KMS-11 (cell line): ENCODE measurements around the gene B3GALT4.

Source experiments
- H2AFZ ChIP-seq: fragments of 200-600 bp; sonication (generic); 2 replicates; pipeline ENCODE4 v1.6.1; 2016; ENCODE audit warnings: antibody characterized with exemption, mixed run types, low read depth
- H3K27ac ChIP-seq: fragments of 200-600 bp; sonication (generic); 2 replicates; pipeline ENCODE4 v1.6.1; 2016; ENCODE audit warnings: mild to moderate bottlenecking, mixed run types
- H3K27me3 ChIP-seq: fragments of 200-600 bp; sonication (generic); 2 replicates; pipeline ENCODE4 v1.6.1; 2017; ENCODE audit warnings: mild to moderate bottlenecking, low read depth, mixed run types, moderate library complexity; ENCODE audit not compliant: insufficient read depth
- H3K36me3 ChIP-seq: fragments of 200-600 bp; sonication (generic); 2 replicates; pipeline ENCODE4 v1.6.1; 2017; ENCODE audit warnings: mild to moderate bottlenecking, mixed run types; ENCODE audit not compliant: insufficient read depth
- H3K4me1 ChIP-seq: fragments of 200-600 bp; sonication (generic); 2 replicates; pipeline ENCODE4 v1.6.1; 2016; ENCODE audit warnings: mild to moderate bottlenecking, low read depth, mixed run types; ENCODE audit not compliant: poor library complexity, severe bottlenecking
- H3K4me2 ChIP-seq: fragments of 200-600 bp; sonication (generic); 2 replicates; pipeline ENCODE4 v1.7.0; 2016; ENCODE audit warnings: mild to moderate bottlenecking, mixed run types
- H3K4me3 ChIP-seq: fragments of 200-600 bp; sonication (generic); IDR thresholded peaks from 2 replicates; pipeline ENCODE4 v1.6.1; 2017; ENCODE audit warnings: low read depth, low read length, mixed read lengths; ENCODE audit not compliant: insufficient read depth
- H3K79me2 ChIP-seq: fragments of 200-600 bp; sonication (generic); 2 replicates; pipeline ENCODE4 v1.6.1; 2016; ENCODE audit warnings: low read depth, mixed run types; ENCODE audit not compliant: insufficient read depth
- H3K9ac ChIP-seq: fragments of 200-600 bp; sonication (generic); 2 replicates; pipeline ENCODE4 v1.6.1; 2016; ENCODE audit warnings: mild to moderate bottlenecking, mixed run types
- H4K20me1 ChIP-seq: fragments of 200-600 bp; sonication (generic); 2 replicates; pipeline ENCODE4 v1.6.1; 2016; ENCODE audit warnings: mild to moderate bottlenecking, mixed run types; ENCODE audit not compliant: insufficient read depth
- CTCF ChIP-seq: fragments of 200-600 bp; sonication (generic); conservative IDR thresholded peaks from 2 replicates; pipeline ENCODE4 v1.6.1; 2017; ENCODE audit warnings: low read depth, mild to moderate bottlenecking, antibody characterized with exemption, low read length, moderate library complexity, mixed read lengths

Gene B3GALT4

DNA sequence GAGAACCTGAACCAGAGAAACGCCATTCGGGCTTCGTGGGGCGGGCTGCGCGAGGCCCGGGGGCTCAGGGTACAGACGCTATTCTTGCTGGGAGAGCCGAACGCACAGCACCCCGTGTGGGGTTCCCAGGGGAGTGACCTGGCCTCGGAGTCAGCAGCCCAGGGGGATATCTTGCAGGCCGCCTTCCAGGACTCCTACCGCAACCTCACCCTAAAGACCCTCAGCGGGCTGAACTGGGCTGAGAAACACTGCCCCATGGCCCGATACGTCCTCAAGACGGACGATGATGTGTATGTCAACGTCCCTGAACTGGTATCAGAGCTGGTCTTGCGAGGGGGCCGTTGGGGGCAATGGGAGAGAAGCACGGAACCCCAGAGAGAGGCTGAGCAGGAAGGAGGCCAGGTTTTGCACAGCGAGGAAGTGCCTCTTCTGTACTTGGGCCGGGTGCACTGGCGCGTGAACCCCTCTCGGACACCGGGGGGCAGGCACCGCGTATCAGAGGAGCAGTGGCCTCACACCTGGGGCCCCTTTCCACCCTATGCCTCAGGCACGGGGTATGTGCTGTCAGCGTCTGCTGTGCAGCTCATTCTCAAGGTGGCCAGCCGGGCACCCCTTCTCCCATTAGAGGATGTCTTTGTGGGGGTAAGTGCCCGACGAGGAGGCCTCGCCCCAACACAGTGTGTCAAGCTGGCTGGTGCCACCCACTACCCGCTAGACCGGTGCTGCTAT, 904 bp downstream of the B3GALT4 start:
- Histone ChIP-seq H3K4me3 (no peak overlapping the region), H3K27ac (no peak overlapping the region), H3K36me3 (peaks cover 26% of the 10 kb centered on the region; the same call in 1 of the 2 replicates), H2AFZ (no peak overlapping the region), H3K27me3 (no peaks in the 10 kb centered on the region), H4K20me1 (peaks cover 16% of the 10 kb centered on the region; the same call in 1 of the 2 replicates), H3K4me2 (no peak overlapping the region), H3K9ac (no peak overlapping the region), H3K79me2 (peaks cover 27% of the 10 kb centered on the region), H3K4me1 (peaks cover 24% of the 10 kb centered on the region)
- TF ChIP-seq CTCF, result no peak

GRCh38 chr6:33278392-33278741, 1.4 kb downstream of the B3GALT4 start:
- H3K27ac ChIP-seq, result no peak overlapping the region
- H3K79me2 ChIP-seq, result peaks cover 22% of the 10 kb centered on the region
- H3K4me3 ChIP-seq, result no peak overlapping the region
- no peak overlapping the region for H3K4me2 ChIP-seq
- peaks cover 19% of the 10 kb centered on the region for H3K4me1 ChIP-seq
- peaks cover 12% of the 10 kb centered on the region; the same call in 1 of the 2 replicates for H4K20me1 ChIP-seq
- no peak overlapping the region for H3K9ac ChIP-seq
- no peaks in the 10 kb centered on the region for H3K27me3 ChIP-seq
- peaks cover 21% of the 10 kb centered on the region; the same call in 1 of the 2 replicates for H3K36me3 ChIP-seq
- H2AFZ ChIP-seq, result no peak overlapping the region
- no peak for TF ChIP-seq CTCF

DNA sequence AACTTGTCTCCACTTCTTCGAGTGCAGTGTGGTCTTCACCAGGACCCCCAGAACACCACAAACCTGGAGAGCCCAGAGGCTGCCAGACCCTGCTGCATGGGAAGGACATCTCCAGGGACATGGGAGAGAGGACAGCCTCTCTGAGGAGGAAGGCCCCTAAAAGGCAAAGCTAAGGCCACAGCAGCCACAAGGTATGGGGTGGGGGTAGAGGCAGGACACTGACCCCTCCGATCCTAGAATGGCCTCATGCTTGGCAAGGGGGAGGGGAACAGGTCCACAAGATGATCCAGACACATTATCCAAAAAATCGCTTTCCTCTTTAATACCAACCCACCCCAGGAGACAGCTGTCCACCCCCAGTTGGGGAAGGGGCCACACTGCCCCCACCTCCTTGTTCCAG, 1.9 kb downstream of the B3GALT4 start:
- no peak overlapping the region for H3K9ac ChIP-seq
- no peak overlapping the region for H3K4me2 ChIP-seq
- no peak for TF ChIP-seq CTCF
- peaks cover 8% of the 10 kb centered on the region; the same call in 1 of the 2 replicates for H4K20me1 ChIP-seq
- H3K27me3 ChIP-seq, result no peaks in the 10 kb centered on the region
- H3K4me3 ChIP-seq, result no peak overlapping the region
- H3K36me3 ChIP-seq, result peaks cover 17% of the 10 kb centered on the region; the same call in 1 of the 2 replicates
- no peak overlapping the region for H2AFZ ChIP-seq
- H3K27ac ChIP-seq, result no peak overlapping the region
- H3K4me1 ChIP-seq, result peaks cover 14% of the 10 kb centered on the region
- peaks cover 17% of the 10 kb centered on the region for H3K79me2 ChIP-seq

DNA sequence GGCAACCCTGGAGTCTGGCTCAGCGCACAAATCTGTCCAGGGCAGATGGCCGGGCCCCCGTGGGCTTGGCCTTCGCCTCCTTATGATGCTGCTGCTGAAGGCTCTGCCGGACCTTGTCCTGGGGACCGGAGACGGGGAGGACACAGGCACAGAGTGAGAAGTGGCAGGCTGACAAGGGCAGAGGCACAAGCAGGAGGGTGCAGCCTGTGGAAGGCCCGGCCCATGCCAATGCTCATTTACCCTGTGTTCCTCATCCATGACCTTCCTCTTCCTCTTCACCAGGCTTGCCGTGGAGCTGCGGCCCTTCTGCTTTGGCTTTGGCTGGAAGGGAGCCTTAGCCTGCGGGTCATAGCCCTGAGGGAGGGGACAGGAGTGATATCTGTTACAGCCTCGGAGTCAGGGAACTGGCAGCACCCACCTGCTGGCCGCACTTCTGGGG, 2.4 kb downstream of the B3GALT4 start:
- Histone ChIP-seq H3K79me2 (peaks cover 12% of the 10 kb centered on the region), H3K9ac (no peak overlapping the region), H4K20me1 (peaks cover 6% of the 10 kb centered on the region; the same call in 1 of the 2 replicates), H2AFZ (no peak overlapping the region), H3K4me1 (peaks cover 10% of the 10 kb centered on the region), H3K4me2 (no peak overlapping the region), H3K27ac (no peak overlapping the region), H3K4me3 (no peak overlapping the region), H3K27me3 (no peaks in the 10 kb centered on the region), H3K36me3 (peaks cover 14% of the 10 kb centered on the region; the same call in 1 of the 2 replicates)
- TF ChIP-seq CTCF, result no peak
